Stimulated activated CD8-positive, alpha-beta memory T cell treated with anti-CD3 and anti-CD28 coated beads, Interleukin-7, amount 100 ng/mL, for 4 hours (primary cell): ENCODE data around the gene ATP11A.

Experiments used
- DNase-seq, 2 donors: peaks; one replicate each; pipeline ENCODE4 v3.0.0-alpha.2; 2020; ENCODE audit warnings: low read depth in 2 of 2

Gene ATP11A

DNA sequence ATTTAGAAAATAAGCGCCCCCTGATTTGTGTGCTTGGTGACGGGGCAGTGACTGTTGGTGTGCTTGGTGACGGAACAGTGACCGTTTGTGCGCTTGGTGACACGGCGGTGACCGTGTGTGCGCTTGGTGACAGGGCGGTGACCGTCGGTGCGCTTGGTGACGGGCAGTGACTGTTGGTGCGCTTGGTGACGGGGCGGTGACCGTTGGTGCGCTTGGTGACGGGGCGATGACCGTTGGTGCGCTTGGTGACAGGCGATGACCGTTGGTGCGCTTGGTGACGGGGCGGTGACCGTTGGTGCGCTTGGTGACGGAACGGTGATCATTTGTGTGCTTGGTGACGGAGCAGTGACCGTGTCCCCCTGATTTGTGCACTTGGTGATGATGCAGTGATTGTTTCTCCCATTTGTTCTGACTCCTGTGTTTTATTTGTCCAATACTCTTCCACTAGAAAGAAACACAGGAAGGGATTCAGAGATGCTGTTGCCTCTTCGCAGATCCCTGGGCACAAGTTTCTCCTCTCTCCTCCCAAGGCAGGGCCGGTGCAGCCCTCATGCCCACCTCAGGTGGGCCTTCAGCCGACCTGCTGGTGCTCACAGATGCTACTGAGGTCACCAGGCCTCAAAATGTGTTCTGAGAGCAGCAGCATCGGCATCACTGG lies 128.3 kb downstream of the ATP11A start:
- DNase-seq: no peak

DNA sequence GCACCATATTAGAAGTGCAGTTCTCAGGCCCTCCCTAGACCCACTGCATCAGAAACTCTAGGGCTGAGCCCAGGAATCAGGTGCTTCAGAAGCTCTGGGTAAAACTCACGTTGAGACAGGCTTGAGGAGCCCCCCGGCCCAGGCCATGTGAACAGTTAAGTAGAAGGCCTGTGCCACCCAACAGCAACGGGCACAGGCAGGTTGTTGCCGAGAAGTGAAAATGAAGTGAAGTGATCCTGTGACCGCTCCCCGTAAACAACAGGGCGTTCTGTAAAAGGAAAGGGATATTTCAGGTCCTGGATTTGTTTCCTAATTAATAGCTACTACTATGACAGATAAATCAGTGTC lies 128.8 kb downstream of the ATP11A start:
- DNase-seq: no peak

DNA sequence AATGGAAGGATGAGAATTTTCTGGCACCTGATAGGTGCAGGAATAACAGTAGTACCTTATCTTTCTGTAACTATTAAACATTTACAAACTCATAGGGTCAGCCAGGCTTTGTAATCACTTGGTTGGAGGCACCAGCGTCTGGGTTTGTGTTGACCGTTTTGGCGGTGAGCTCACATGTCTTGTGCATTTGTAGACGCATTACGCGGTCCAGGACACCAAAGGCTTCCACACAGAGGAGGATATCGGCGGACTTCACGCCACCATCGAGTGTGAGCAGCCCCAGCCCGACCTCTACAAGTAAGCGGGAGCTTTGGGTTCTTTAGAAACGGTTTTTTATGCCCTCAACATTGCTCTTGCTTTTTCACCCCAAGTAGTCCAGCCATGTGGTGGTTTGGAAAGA lies 129.3 kb downstream of the ATP11A start:
- no peak for DNase-seq

DNA sequence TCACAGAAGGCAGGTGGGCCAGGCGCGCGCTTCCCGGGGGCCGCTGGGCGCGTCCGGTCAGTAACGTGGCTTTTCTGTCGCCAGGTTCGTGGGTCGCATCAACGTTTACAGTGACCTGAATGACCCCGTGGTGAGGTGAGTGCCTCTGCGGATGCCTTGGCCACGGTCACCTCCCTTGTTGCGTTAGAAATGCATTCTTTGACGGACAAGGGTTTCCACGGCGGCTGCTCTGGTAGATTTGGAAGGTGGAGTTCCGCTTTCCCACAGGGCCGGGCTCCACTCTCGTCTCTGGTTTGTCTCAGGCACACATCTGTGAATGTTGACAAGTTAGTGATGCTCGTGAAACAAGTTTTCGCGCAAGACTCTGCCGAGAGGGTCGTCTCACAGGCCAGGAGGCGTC lies 130.0 kb downstream of the ATP11A start:
- no peak for DNase-seq

DNA sequence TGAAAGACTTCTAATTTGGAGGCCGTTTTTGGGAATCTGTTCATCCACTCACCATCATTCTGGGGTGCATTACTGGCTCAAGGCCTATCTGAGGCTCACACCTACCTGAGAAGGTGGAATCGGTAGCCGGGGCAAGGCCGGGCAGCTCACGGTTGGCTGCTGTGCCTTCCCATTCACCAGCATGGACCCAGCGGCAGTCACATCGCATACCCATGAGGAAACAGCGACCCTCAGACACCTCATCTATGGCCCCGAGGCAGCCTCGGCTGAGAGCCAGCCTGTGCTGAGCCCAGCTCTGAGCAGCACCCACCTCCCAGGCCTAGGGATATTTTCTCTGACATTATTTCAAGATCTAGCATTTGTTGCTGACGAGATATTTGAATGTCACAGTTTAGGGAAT lies 130.5 kb downstream of the ATP11A start:
- DNase-seq: no peak

DNA sequence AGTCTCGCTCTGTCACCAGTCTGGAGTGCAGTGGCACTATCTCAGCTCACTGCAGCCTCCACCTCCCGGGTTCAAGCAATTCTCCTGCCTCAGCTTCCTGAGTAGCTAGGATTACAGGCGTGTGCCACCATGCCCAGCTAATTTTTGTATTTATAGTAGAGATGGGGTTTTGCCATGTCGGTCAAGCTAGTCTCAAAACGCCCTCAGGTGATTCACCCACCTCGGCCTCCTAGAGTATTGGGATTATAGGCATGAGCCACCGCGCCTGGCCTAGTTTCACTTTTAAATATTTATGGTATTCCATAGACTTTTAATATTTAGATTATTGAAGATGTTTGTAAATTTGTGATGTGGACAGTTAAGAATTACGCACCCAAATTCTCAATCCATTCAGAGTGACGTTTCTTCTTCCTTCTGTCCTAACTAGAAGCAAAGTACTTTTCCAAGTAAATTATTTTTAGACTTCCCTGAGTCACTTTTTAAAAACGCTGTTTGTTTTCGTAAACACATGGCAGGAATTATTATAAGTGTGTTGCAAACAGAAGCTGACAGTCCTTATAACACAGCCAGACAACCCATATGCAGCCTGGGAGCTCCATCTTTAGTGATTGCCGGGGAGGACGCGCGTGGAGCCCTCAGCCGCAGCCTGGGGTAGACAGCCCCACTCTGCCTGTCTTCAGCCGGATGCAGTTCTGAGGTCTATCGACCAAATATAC lies 131.7 kb downstream of the ATP11A start:
- no peak for DNase-seq

DNA sequence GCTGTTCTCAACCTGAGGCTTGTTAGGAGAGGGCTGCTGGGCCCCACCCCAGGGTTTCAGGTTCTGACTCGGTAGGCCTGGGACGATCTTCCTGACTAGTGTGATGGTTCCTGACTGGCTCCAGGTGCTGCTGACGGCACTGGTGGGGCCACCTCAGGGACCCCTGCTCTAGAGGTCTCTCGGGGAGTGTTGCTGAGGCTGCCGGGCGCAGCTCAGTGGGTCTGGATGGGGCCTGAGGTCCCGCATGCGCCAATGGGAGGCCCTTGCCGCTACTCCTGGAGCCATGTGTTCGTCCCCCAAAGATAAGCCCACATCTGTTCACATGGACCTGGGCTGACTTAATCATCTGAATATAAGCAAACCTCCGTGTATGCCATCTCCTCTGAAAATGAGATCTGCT lies 133.0 kb downstream of the ATP11A start:
- DNase-seq: no peak

DNA sequence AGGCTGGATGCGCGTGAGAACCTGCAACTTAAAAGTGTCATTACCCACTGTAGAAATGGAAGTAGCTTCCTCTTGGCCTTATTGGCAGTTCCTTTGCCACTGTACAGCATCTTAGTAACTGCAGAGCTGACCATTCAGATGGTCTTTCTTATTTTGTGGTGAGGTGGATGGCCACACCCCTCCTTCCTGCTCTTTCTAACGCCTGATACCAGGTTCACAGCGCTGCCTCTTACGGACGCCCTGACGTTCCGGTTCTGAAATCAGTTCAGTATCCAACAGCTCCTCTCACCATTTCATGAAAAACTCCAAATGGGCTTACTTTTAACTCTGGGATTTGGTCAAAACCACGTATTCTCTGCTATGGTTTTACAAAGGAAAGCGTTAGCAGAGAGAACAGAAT lies 134.6 kb downstream of the ATP11A start:
- no peak for DNase-seq

DNA sequence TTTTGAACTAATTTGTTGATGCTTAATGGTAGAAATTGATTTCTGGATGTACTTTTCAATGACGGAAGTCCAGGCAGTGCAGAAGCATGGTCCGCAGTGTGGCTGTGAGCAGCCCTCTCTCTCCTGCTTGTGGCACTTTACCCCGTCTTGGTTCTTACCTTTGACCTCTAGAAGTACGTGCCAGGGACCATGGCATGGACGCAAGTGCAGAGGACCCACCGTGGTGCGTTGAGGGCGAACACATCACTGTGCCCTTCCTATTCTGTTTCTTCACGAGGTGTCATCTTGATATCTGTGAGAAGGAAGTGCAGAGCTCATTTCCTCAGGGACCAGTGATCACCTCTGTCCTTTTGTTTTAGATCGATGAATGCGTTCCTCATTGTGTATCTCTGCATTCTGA lies 135.2 kb downstream of the ATP11A start:
- DNase-seq: no peak

DNA sequence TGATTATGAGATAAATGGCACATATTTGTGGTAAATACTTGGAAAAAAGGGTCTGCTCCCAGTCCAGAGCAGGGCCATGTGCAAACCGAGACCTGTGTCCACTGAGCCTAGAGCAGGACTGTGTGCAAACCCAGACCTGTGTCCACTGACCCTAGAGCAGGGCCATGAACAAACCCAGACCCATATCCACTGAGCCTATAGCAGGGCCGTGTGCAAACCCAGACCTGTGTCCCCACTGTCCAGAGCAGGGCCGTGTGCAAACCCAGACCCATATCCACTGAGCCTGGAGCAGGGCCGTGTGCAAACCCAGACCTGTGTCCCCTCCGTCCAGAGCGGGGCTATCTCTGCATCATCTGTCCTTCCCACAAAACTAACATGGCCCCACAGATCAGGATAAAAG lies 136.0 kb downstream of the ATP11A start:
- DNase-seq: no peak

DNA sequence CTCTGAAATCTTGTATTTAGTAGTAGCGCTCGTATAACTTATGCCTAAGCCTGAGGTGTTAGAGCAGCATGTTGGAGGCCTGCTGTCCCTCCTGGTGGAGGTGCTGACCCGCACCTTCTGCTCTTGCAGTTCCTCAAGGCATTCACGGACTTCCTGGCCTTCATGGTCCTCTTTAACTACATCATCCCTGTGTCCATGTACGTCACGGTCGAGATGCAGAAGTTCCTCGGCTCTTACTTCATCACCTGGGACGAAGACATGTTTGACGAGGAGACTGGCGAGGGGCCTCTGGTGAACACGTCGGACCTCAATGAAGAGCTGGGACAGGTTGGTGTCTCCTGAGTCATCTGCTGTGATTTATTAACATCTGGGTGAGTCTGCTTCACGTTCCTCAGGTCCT lies 136.7 kb downstream of the ATP11A start:
- no peak for DNase-seq

DNA sequence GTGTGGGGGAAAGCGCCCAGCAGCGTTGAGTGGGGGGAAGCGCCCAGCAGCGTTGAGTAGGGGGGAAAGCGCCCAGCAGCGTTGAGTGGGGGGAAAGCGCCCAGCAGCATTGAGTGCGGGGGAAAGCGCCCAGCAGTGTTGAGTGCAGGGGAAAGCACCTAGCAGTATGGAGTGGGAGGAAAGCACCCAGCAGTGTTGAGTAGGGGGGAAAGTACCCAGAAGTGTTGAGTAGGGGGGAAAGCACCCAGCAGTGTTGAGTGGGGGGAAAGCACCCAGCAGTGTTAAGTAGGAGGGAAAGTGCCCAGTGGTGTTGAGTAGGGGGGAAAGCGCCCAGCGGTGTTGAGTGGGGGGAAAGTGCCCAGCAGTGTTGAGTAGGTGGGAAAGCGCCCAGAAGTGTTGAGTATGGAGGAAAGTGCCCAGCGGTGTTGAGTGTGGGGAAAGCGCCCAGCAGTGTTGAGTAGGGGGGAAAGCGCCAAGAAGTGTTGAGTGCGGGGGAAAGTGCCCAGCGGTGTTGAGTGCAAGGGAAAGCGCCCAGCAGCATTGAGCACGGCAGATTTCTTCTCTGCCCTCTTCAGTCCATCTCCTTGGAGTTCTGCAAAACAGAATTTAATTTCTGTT lies 138.4 kb downstream of the ATP11A start:
- DNase-seq: no peak

DNA sequence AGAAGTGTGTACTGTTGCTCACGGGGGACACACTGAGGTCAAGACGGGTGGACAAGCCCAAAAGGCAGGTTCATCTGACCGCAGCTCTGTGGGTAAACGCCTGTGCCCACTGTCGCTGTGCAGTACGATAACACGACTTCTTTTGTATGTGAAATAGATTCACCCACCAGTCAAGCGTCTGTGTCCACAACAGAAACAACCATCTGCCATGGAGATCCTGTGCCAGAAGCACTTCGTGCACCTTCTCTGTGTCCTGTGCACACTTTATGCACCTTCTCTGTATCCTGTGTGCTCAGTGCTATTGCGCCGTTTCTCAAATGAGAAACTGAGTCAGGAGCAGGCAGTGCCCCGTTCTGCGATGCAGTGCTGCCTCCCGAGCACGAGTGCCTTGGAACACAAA lies 138.9 kb downstream of the ATP11A start:
- DNase-seq: no peak

DNA sequence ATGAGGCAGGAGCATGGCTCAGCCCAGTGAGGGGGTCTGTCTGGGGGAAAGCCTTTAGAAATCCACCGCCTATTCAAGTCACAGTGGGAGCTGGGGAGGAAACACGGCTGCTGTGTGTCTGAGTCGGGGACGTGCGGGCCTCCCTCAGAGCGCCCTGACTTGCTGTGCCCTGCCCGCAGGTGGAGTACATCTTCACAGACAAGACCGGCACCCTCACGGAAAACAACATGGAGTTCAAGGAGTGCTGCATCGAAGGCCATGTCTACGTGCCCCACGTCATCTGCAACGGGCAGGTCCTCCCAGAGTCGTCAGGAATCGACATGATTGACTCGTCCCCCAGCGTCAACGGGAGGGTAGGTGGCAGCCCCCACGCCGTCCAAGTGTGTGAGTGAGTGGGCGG lies 141.4 kb downstream of the ATP11A start:
- DNase-seq: no peak

DNA sequence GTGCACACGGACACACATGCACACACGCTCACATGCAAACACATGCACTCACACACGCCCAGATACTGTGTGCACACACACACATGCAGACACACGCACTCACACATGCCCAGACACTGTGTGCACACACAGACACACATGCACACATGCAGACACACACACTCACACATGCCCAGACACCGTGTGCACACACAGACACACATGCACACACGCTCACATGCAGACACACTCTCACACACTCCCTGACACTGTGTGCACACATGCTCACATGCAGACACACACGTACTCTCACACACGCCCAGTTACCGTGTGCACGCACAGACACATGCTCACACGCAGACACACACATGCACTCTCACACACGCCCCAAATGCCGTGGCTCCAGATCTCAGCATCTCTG lies 142.0 kb downstream of the ATP11A start:
- DNase-seq: no peak

DNA sequence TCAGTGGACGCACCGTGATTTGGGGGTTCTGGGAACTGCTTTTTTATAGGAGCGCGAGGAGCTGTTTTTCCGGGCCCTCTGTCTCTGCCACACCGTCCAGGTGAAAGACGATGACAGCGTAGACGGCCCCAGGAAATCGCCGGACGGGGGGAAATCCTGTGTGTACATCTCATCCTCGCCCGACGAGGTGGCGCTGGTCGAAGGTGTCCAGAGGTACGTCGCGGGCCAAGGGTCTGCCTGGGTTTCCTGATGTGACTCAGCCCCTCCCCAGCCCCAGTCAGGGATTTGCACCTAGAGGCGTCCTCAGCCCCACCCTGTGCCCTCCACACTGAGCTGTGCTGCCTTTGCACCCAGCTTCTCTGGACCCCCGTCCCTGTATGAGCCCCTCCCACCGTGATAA lies 143.0 kb downstream of the ATP11A start:
- no peak for DNase-seq

DNA sequence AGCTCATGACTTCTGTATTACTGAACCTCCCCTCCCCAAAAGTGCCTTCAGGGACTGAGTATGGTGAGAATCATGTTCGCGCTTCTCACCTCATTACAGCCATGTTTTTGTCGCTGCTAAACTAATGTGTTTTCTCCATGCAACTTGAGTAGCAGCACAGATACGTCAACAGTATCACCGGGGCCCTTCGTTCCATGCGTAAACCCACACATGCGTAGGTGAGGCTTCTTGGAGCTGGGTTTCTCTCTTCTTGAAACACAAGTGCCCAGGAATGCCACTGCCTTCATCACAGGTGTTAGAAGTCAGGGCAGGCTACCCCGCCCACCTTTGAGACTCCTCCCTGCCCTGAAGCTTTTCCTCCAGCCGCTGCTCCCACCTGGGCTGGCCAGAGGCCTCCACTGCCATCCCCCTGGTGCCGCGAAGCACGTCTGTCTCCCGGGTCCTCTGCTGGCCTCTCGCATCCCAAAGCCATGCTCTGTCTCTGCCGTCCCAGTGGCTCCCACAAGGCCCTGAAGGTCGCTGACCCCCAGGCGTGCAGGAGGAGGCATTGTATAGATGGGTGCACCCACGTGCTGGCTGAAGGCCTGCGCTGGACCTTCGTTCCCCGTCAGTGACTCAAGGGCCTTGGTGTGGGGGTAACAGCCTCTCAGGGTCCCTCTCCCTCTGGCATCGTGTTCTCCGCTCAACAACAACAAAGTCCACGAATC lies 143.9 kb downstream of the ATP11A start:
- no peak for DNase-seq

DNA sequence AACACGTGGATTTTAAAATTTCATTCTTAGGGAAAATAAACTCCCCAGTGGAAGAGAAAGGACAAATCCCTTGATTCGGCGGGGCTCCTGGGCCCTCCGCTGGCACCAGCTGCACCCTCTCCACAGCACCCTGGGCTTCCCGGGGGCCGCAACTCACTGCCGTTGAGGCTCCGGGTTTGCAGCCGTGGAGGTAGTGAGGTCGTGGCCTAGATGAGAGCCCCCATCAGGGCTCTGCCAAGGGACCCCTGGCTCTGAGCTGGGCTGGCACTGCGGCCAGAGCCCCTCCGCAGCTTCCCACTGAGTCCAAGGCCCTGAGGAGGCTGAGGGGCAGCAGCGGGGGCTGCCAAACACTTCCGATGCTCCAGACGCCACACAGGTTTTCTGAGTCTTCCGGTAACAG lies 145.5 kb downstream of the ATP11A start:
- DNase-seq: no peak

DNA sequence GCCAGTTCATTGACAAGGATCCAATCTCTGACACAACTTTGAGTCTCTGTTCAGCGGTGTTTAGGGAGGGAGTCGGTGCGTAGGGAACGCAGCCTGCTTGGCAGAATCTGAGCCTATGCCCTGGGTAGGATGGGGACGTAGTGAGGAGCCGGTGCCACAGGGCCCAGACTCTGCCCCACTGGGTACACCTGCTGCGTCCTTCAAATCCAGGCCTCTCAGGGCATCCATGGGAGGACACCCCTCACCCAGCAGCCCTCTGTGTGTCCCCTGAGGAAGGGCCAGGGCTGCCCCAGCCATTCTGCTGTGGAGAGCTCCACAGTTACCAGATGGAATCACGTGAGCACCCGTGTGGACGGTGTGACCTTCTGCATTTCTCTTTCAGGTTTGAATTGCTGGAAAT lies 146.0 kb downstream of the ATP11A start:
- no peak for DNase-seq

DNA sequence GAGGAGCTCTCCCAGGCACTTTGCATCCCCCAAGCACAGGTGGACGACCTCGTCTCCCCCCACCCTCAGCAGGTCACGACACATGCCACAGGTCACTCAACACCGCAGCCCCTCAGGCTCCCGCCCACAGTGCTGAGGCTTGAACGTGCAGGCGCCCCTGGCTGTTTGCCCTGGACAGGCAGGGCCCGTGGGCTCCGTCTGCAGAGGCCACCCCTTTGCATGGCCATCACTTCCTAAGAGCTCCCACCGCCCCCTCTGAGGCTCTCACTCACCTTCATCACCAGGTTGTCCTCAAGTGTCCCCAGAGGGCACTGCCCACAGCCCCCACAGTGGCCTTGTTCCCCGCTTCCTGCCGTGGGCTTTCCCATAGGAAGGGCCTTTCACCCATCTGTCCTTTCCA lies 147.1 kb downstream of the ATP11A start:
- DNase-seq: no peak

DNA sequence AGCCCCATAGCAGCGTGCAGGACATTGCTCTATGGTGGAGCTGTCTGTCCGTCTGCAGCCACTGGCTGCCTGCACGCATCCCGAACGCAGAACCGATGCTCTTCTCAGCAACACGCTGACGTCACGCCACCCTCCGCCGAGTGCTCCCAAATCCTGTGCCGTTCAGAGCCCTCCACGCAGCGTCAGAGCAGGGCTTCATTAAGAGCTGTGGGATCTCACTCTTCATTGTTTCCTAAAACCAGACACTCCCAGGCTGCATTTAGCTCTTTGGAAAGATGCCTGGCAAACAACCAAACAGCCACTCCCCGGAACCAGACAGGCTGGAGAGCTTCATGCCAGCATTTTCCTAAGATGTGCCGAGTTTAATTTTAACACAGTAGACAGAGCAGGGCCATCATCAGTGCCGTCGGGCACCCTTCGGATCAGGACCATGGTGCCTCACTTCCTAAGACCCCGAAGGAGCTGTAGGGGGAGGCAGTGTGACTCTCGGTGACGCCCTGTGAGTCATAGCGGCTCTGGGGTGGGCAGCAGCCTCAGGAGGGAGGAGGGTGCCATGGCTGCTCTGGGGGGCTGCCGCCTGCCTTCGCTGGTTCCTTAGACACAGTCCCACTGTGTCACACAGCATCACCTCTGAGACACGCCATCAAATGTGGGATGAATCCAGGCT lies 147.7 kb downstream of the ATP11A start:
- DNase-seq: no peak
